ENCODE results near the gene TTC33. TPM values are rescaled to one million over a fixed set of nuclear protein-coding genes. Genes with fewer than 3 reads are reported as not detected.

Gene TTC33
- total RNA-seq, 1 donor from 2014 or later = 6.7 TPM

GRCh38 chr5:40524677-40525076, 231.1 kb downstream of the TTC33 start:
- DNase-seq (ENCODE audit: extremely low read depth, low read depth, low spot score) = no peak

- DNase-seq (ENCODE audit: extremely low read depth, low read depth, low spot score) = no peak
Observed at GRCh38 chr5:40521925-40522324, 233.8 kb downstream of the TTC33 start.

- DNase-seq (ENCODE audit: extremely low read depth, low read depth, low spot score) = no peak
Observed at GRCh38 chr5:40521108-40521785, 234.5 kb downstream of the TTC33 start.

- DNase-seq (ENCODE audit: extremely low read depth, low read depth, low spot score) = no peak
Observed at GRCh38 chr5:40518485-40518917, 237.3 kb downstream of the TTC33 start.

GRCh38 chr5:40515476-40515875, 240.3 kb downstream of the TTC33 start:
- DNase-seq (ENCODE audit: extremely low read depth, low read depth, low spot score) = no peak

GRCh38 chr5:40514976-40515375, 240.8 kb downstream of the TTC33 start:
- no peak for DNase-seq (ENCODE audit: extremely low read depth, low read depth, low spot score)

GRCh38 chr5:40511801-40512200, 244.0 kb downstream of the TTC33 start:
- no peak for DNase-seq (ENCODE audit: extremely low read depth, low read depth, low spot score)

GRCh38 chr5:40507095-40507494, 248.7 kb downstream of the TTC33 start:
- no peak for DNase-seq (ENCODE audit: extremely low read depth, low read depth, low spot score)

GRCh38 chr5:40505031-40505430, 250.7 kb downstream of the TTC33 start:
- DNase-seq (ENCODE audit: extremely low read depth, low read depth, low spot score) = no peak

GRCh38 chr5:40503439-40503838, 252.3 kb downstream of the TTC33 start:
- no peak for DNase-seq (ENCODE audit: extremely low read depth, low read depth, low spot score)

- DNase-seq (ENCODE audit: extremely low read depth, low read depth, low spot score) = no peak
Observed at GRCh38 chr5:40502736-40503135, 253.0 kb downstream of the TTC33 start.

GRCh38 chr5:40501711-40502444, 253.9 kb downstream of the TTC33 start:
- no peak for DNase-seq (ENCODE audit: extremely low read depth, low read depth, low spot score)

- no peak for DNase-seq (ENCODE audit: extremely low read depth, low read depth, low spot score)
Observed at GRCh38 chr5:40499518-40500273, 256.1 kb downstream of the TTC33 start.

GRCh38 chr5:40499007-40499406, 256.8 kb downstream of the TTC33 start:
- no peak for DNase-seq (ENCODE audit: extremely low read depth, low read depth, low spot score)

GRCh38 chr5:40497573-40497972, 258.2 kb downstream of the TTC33 start:
- DNase-seq (ENCODE audit: extremely low read depth, low read depth, low spot score) = peak; percentile 63

- DNase-seq (ENCODE audit: extremely low read depth, low read depth, low spot score) = no peak
Observed at GRCh38 chr5:40495237-40495635, 260.5 kb downstream of the TTC33 start.

GRCh38 chr5:40494631-40495236, 261.0 kb downstream of the TTC33 start:
- no peak for DNase-seq (ENCODE audit: extremely low read depth, low read depth, low spot score)

- no peak for DNase-seq (ENCODE audit: extremely low read depth, low read depth, low spot score)
Observed at GRCh38 chr5:40492056-40492455, 263.7 kb downstream of the TTC33 start.

GRCh38 chr5:40491644-40492043, 264.1 kb downstream of the TTC33 start:
- DNase-seq (ENCODE audit: extremely low read depth, low read depth, low spot score) = no peak

- DNase-seq (ENCODE audit: extremely low read depth, low read depth, low spot score) = no peak
Observed at GRCh38 chr5:40490464-40491111, 265.2 kb downstream of the TTC33 start.

- no peak for DNase-seq (ENCODE audit: extremely low read depth, low read depth, low spot score)
Observed at GRCh38 chr5:40489421-40489820, 266.3 kb downstream of the TTC33 start.
